Skeletal muscle satellite cell (primary cell): Measurements from ENCODE around the gene TSC1.

Source experiments
- H3K27me3 ChIP-seq: 2 replicates; pipeline ENCODE4 v1.7.0; 2013; ENCODE audit warnings: low read length; ENCODE audit not compliant: control insufficient read depth, insufficient read depth
- H3K36me3 ChIP-seq: 2 replicates; pipeline ENCODE4 v1.7.0; 2013; ENCODE audit warnings: mild to moderate bottlenecking, control low read depth, low read length; ENCODE audit not compliant: insufficient read depth
- H3K4me1 ChIP-seq: 2 replicates; pipeline ENCODE4 v1.7.0; 2013; ENCODE audit warnings: low read length; ENCODE audit not compliant: control insufficient read depth, insufficient read depth
- H3K4me2 ChIP-seq: 2 replicates; pipeline ENCODE4 v1.7.0; 2013; ENCODE audit warnings: mild to moderate bottlenecking, low read length
- H3K4me3 ChIP-seq: 2 replicates; pipeline ENCODE4 v1.7.0; 2013; ENCODE audit warnings: low read length
- H3K9ac ChIP-seq: 2 replicates; pipeline ENCODE4 v1.7.0; 2013; ENCODE audit warnings: mild to moderate bottlenecking, low read depth, low read length, moderate library complexity
- H3K9me3 ChIP-seq: replicated peaks from 2 replicates; pipeline ENCODE4 v1.7.0; 2013; ENCODE audit warnings: mild to moderate bottlenecking, control low read depth, low read length

TSC1 gene

DNA sequence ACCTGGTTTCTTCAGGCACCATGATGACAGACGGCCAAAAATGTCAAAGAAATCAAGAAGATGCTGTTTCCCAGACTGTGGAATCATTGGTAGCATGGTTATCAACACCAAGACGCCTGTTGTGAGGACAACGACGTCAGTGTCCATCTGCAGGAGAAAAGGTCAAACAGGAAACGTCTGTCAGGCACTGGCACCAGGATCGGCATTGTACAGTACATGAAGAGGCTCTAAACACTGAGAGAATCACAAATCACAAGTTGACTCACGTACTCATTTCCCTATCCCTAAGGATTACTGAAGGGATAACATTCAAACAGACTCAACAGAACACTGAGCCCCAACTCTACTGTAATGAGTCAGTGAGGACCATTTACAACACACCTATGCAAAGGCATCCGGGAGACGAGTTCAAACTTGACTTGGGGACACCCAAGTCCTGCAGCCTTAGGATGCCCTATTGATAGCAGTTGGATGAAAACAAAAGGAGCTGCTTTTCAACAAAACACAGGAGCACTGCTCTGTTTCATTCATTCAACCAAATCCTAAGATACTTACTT, 21.0 kb downstream of the TSC1 start:
- no peaks in the 10 kb centered on the region for H3K4me1 ChIP-seq

GRCh38 chr9:132919614-132920268, 24.7 kb downstream of the TSC1 start:
- no peaks in the 10 kb centered on the region for H3K27me3 ChIP-seq
- peaks cover 77% of the 10 kb centered on the region for H3K36me3 ChIP-seq
- H3K9me3 ChIP-seq = no peaks in the 10 kb centered on the region
- no peak overlapping the region for H3K9ac ChIP-seq
- H3K4me3 ChIP-seq = no peak overlapping the region
- H3K4me2 ChIP-seq = no peak overlapping the region
- H3K4me1 ChIP-seq = no peaks in the 10 kb centered on the region

More for the DNA sequence above, 21.0 kb downstream of the TSC1 start:
- Histone ChIP-seq H3K9me3 (no peaks in the 10 kb centered on the region), H3K36me3 (peaks cover 76% of the 10 kb centered on the region), H3K27me3 (no peaks in the 10 kb centered on the region), H3K4me3 (no peak overlapping the region), H3K9ac (no peak overlapping the region), H3K4me2 (no peak overlapping the region)

DNA sequence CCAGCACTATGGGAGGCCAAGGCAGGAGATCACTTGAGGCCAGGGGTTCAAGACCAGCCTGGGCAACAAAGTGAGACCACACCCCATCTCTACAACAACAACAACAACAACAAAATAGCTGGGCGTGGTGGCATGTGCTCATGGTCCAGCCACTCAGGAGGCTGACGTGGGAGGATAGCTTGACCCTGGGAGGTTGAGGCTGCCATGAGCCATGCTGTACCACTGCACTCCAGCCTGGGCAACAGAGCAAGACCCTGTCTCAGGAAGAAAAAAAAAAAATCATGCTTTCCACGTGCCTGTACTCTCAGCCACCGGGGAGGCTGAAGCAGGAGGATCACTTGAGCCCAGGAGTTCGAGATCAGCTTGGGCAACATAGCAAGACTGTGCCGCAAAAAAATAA, 29.5 kb downstream of the TSC1 start:
- Histone ChIP-seq H3K27me3 (no peaks in the 10 kb centered on the region), H3K4me1 (no peaks in the 10 kb centered on the region), H3K36me3 (peaks cover 61% of the 10 kb centered on the region), H3K4me3 (no peak overlapping the region), H3K9ac (no peak overlapping the region), H3K4me2 (no peak overlapping the region), H3K9me3 (no peaks in the 10 kb centered on the region)

DNA sequence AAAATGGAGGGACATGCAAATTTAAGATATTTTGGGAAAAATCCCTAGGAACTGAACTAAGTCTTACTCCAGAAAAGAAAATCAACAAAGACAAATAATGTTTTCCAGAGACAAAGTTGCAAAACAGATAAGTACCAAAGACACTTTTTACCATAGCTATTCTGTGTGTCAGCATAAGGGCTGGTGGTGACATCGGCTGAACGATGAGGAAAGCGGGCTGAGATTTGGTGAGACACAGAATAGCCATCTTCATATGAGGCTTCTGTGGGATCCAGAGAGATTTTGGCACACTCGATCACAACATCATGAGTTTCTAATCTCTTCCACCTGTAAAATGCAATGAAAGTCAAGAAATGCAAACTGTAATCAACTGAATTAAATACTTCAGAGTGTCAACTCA, 32.3 kb downstream of the TSC1 start:
- peaks cover 53% of the 10 kb centered on the region for H3K36me3 ChIP-seq
- H3K4me1 ChIP-seq = no peaks in the 10 kb centered on the region
- no peak overlapping the region for H3K9ac ChIP-seq
- H3K27me3 ChIP-seq = no peaks in the 10 kb centered on the region
- no peaks in the 10 kb centered on the region for H3K9me3 ChIP-seq
- no peak overlapping the region for H3K4me2 ChIP-seq
- no peak overlapping the region for H3K4me3 ChIP-seq

DNA sequence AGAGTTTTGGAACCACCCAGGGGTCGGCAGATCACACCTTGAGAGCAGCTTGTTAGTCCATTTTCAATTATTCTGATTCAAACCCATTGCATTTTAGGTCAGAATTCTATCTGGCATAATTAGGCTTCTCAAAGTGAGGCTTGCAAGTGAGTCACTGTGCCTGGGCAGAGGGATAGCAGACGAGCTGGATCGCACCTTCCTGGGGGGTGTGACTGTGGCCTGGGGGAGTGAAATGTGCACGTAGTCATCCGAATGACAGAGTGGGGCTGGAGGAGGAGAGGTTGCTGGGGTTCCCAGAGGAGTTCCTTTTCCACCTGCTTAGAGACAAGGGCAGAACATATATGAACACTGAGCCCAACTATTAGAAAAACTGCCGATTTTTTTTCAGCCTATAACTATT, 34.0 kb downstream of the TSC1 start:
- Histone ChIP-seq H3K27me3 (no peaks in the 10 kb centered on the region), H3K9ac (no peak overlapping the region), H3K9me3 (no peaks in the 10 kb centered on the region), H3K4me1 (no peaks in the 10 kb centered on the region), H3K4me3 (no peak overlapping the region), H3K4me2 (no peak overlapping the region), H3K36me3 (peaks cover 48% of the 10 kb centered on the region)

DNA sequence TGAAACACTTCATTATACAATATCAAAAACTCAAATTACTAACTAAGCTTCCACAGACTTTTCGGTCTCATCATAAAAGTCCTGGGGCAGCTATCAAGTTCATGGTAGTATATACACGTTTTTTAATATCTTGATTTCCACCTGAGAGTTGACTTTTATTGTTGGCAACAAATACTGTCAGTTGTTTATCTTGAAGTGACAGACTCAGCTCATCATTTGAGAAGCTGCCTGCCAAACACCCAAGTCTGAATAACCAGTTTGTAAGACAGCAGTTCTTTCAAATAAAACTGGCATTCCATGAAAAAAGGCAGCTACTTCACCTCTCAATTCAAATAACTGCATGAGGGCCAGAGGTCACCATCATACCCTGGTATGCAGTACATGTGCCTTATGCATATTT, 35.1 kb downstream of the TSC1 start:
- Histone ChIP-seq H3K4me2 (no peak overlapping the region), H3K9ac (no peak overlapping the region), H3K4me3 (no peak overlapping the region), H3K9me3 (no peaks in the 10 kb centered on the region), H3K4me1 (no peaks in the 10 kb centered on the region), H3K36me3 (peaks cover 48% of the 10 kb centered on the region), H3K27me3 (no peaks in the 10 kb centered on the region)

- no peaks in the 10 kb centered on the region for H3K27me3 ChIP-seq
- no peaks in the 10 kb centered on the region for H3K4me1 ChIP-seq
- H3K4me3 ChIP-seq = no peak overlapping the region
- H3K9me3 ChIP-seq = no peaks in the 10 kb centered on the region
- peaks cover 54% of the 10 kb centered on the region for H3K36me3 ChIP-seq
- H3K9ac ChIP-seq = no peak overlapping the region
- H3K4me2 ChIP-seq = no peak overlapping the region
These were observed 35.8 kb downstream of the TSC1 start for GRCh38 chr9:132908635-132909034.

- H3K9ac ChIP-seq = no peak overlapping the region
- no peak overlapping the region for H3K4me2 ChIP-seq
- no peaks in the 10 kb centered on the region for H3K9me3 ChIP-seq
- H3K36me3 ChIP-seq = peaks cover 62% of the 10 kb centered on the region
- no peaks in the 10 kb centered on the region for H3K27me3 ChIP-seq
- H3K4me3 ChIP-seq = no peak overlapping the region
- no peaks in the 10 kb centered on the region for H3K4me1 ChIP-seq
These were observed 38.7 kb downstream of the TSC1 start for GRCh38 chr9:132905726-132906125.

GRCh38 chr9:132903574-132904492, 40.6 kb downstream of the TSC1 start:
- Histone ChIP-seq H3K4me3 (no peak overlapping the region), H3K27me3 (no peaks in the 10 kb centered on the region), H3K36me3 (peaks cover 63% of the 10 kb centered on the region), H3K9me3 (no peaks in the 10 kb centered on the region), H3K4me2 (no peak overlapping the region), H3K4me1 (no peaks in the 10 kb centered on the region), H3K9ac (no peak overlapping the region)

- peaks cover 77% of the 10 kb centered on the region for H3K36me3 ChIP-seq
- no peak overlapping the region for H3K4me2 ChIP-seq
- no peaks in the 10 kb centered on the region for H3K9me3 ChIP-seq
- no peaks in the 10 kb centered on the region for H3K27me3 ChIP-seq
- no peaks in the 10 kb centered on the region for H3K4me1 ChIP-seq
- H3K9ac ChIP-seq = no peak overlapping the region
- H3K4me3 ChIP-seq = no peak overlapping the region
These were observed 42.3 kb downstream of the TSC1 start for GRCh38 chr9:132901858-132902831.

DNA sequence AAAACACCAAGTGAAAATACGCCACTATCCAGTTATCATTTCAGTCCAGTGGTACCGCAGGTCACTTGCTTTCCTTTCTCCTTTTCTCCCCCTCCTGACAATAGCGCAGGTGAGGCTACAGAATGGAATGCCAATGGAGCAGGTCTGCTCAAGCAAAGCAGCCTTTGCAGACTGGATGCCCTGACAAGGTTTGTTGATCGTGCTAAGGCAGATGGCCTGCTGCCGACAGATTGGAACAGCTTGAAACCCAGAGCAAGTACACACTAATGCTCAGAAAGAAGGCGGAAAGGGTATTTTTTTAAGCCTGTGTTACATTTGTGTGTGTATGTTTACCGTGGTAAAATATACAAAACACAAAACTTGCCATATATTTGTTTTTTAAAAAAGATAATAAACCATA, 46.4 kb downstream of the TSC1 start:
- Histone ChIP-seq H3K36me3 (peaks cover 86% of the 10 kb centered on the region), H3K4me1 (no peaks in the 10 kb centered on the region), H3K9me3 (no peaks in the 10 kb centered on the region), H3K27me3 (no peaks in the 10 kb centered on the region), H3K4me3 (no peak overlapping the region), H3K9ac (no peak overlapping the region), H3K4me2 (no peak overlapping the region)
